IgD-negative memory B cell (primary cell): Measurements from ENCODE around the gene PRKN. TPM values are rescaled to one million over a fixed set of nuclear protein-coding genes. Genes with fewer than 3 reads are reported as not detected.
"Not testable (repeated sequence)": the region's sequence is repeated elsewhere in the genome, so short reads cannot be mapped to it uniquely, and the experiment has no call there.

Source experiments
- H3K27ac Mint-ChIP-seq, 3 donors: one replicate each; pipeline ENCODE4 v1.8.0; 2020 to 2022; ENCODE audit warnings: mild to moderate bottlenecking in 3 of 3, mixed read lengths in 3 of 3, moderate library complexity in 1 of 3
- H3K27me3 Mint-ChIP-seq: one replicate; pipeline ENCODE4 v1.8.0; 2021; ENCODE audit warnings: mixed read lengths
- H3K36me3 Mint-ChIP-seq: one replicate; pipeline ENCODE4 v1.8.0; 2020; ENCODE audit warnings: mild to moderate bottlenecking, mixed read lengths
- H3K4me1 Mint-ChIP-seq, 3 donors: one replicate each; pipeline ENCODE4 v1.8.0; 2020 to 2022; ENCODE audit warnings: mixed read lengths in 3 of 3, mild to moderate bottlenecking in 1 of 3
- H3K4me3 Mint-ChIP-seq, 4 donors: one replicate each; pipeline ENCODE4 v1.8.0; 2020 to 2022; ENCODE audit warnings: mild to moderate bottlenecking in 4 of 4, mixed read lengths in 4 of 4, moderate library complexity in 3 of 4
- H3K9me3 Mint-ChIP-seq, 3 donors: one replicate each; pipeline ENCODE4 v1.8.0; 2020 to 2021; ENCODE audit warnings: mixed read lengths in 3 of 3, mild to moderate bottlenecking in 1 of 3
- polyA plus RNA-seq: library from polyadenylated mRNA; unstranded; fragments of 300-500 nt; fragmentation: Illumina TruSeq; gene quantifications from one replicate; pipeline ENCODE4 v1.2.3, GENCODE V29; 2021

Gene PRKN
- polyA plus RNA-seq, 1 donor from 2014 or later = 0.55 TPM

GRCh38 chr6:162533009-162533400 lies 194.6 kb downstream of the PRKN start:
- no peaks in the 10 kb centered on the region for H3K36me3 Mint-ChIP-seq
- H3K27ac Mint-ChIP-seq = no peak overlapping the region
- no peak overlapping the region for H3K4me3 Mint-ChIP-seq
- no peaks in the 10 kb centered on the region for H3K9me3 Mint-ChIP-seq
- H3K27me3 Mint-ChIP-seq = no peaks in the 10 kb centered on the region
- no peaks in the 10 kb centered on the region for H3K4me1 Mint-ChIP-seq

GRCh38 chr6:162532283-162533008 lies 195.1 kb downstream of the PRKN start:
- Mint-ChIP-seq H3K27ac (no peak overlapping the region), H3K9me3 (no peaks in the 10 kb centered on the region), H3K27me3 (no peaks in the 10 kb centered on the region), H3K36me3 (no peaks in the 10 kb centered on the region), H3K4me1 (no peaks in the 10 kb centered on the region), H3K4me3 (no peak overlapping the region)

- H3K4me1 Mint-ChIP-seq, H3K27me3 Mint-ChIP-seq, H3K9me3 Mint-ChIP-seq, H3K4me3 Mint-ChIP-seq, H3K36me3 Mint-ChIP-seq: not testable (repeated sequence)
- H3K27ac Mint-ChIP-seq = peak overlapping the region in 1 of 3 donors; percentile 66
These were observed 196.2 kb downstream of the PRKN start for GRCh38 chr6:162531391-162531790.

GRCh38 chr6:162528538-162528937 lies 199.0 kb downstream of the PRKN start:
- Mint-ChIP-seq H3K36me3 (no peaks in the 10 kb centered on the region), H3K27me3 (no peaks in the 10 kb centered on the region), H3K27ac (no peak overlapping the region), H3K4me1 (no peaks in the 10 kb centered on the region), H3K4me3 (no peak overlapping the region), H3K9me3 (no peaks in the 10 kb centered on the region)

GRCh38 chr6:162526960-162527359 lies 200.6 kb downstream of the PRKN start:
- H3K4me3 Mint-ChIP-seq = no peak overlapping the region
- no peak overlapping the region for H3K27ac Mint-ChIP-seq
- H3K27me3 Mint-ChIP-seq = no peaks in the 10 kb centered on the region
- H3K9me3 Mint-ChIP-seq = peaks cover 0 to 1% (median 0%) of the 10 kb centered on the region in 3 donors
- no peaks in the 10 kb centered on the region for H3K4me1 Mint-ChIP-seq
- H3K36me3 Mint-ChIP-seq = peaks cover 1% of the 10 kb centered on the region

- no peak overlapping the region for H3K27ac Mint-ChIP-seq
- peaks cover 3% of the 10 kb centered on the region for H3K36me3 Mint-ChIP-seq
- no peaks in the 10 kb centered on the region for H3K4me1 Mint-ChIP-seq
- no peaks in the 10 kb centered on the region for H3K27me3 Mint-ChIP-seq
- H3K4me3 Mint-ChIP-seq = no peak overlapping the region
- H3K9me3 Mint-ChIP-seq = peaks cover 0 to 1% (median 0%) of the 10 kb centered on the region in 3 donors
These were observed 202.4 kb downstream of the PRKN start for GRCh38 chr6:162525181-162525580.

GRCh38 chr6:162512744-162513143 lies 214.8 kb downstream of the PRKN start:
- Mint-ChIP-seq H3K27ac (no peak overlapping the region), H3K4me3 (no peak overlapping the region), H3K4me1 (no peaks in the 10 kb centered on the region), H3K36me3 (peaks cover 3% of the 10 kb centered on the region), H3K27me3 (no peaks in the 10 kb centered on the region), H3K9me3 (peaks cover 0 to 5% (median 0%) of the 10 kb centered on the region in 3 donors)

- Mint-ChIP-seq H3K27me3 (no peaks in the 10 kb centered on the region), H3K4me1 (peaks cover 0 to 3% (median 0%) of the 10 kb centered on the region in 3 donors), H3K36me3 (peaks cover 2% of the 10 kb centered on the region), H3K9me3 (peaks cover 0 to 1% (median 0%) of the 10 kb centered on the region in 3 donors), H3K27ac (no peak overlapping the region), H3K4me3 (no peak overlapping the region)
These were observed 230.2 kb downstream of the PRKN start for GRCh38 chr6:162497389-162497788.

- Mint-ChIP-seq H3K4me1 (peaks cover 0 to 3% (median 0%) of the 10 kb centered on the region in 3 donors), H3K27me3 (no peaks in the 10 kb centered on the region), H3K4me3 (no peak overlapping the region), H3K27ac (no peak overlapping the region), H3K36me3 (peaks cover 3% of the 10 kb centered on the region), H3K9me3 (peaks cover 0 to 1% (median 0%) of the 10 kb centered on the region in 3 donors)
These were observed 233.6 kb downstream of the PRKN start for GRCh38 chr6:162493917-162494316.

GRCh38 chr6:162491637-162492036 lies 235.9 kb downstream of the PRKN start:
- Mint-ChIP-seq H3K4me3 (no peak overlapping the region), H3K27ac (no peak overlapping the region), H3K9me3 (no peaks in the 10 kb centered on the region), H3K4me1 (peaks cover 0 to 3% (median 0%) of the 10 kb centered on the region in 3 donors), H3K36me3 (peaks cover 3% of the 10 kb centered on the region), H3K27me3 (no peaks in the 10 kb centered on the region)

GRCh38 chr6:162489101-162489976 lies 238.2 kb downstream of the PRKN start:
- peaks cover 0 to 3% (median 0%) of the 10 kb centered on the region in 3 donors for H3K4me1 Mint-ChIP-seq
- no peaks in the 10 kb centered on the region for H3K9me3 Mint-ChIP-seq
- no peaks in the 10 kb centered on the region for H3K27me3 Mint-ChIP-seq
- H3K27ac Mint-ChIP-seq = no peak overlapping the region
- peaks cover 3% of the 10 kb centered on the region for H3K36me3 Mint-ChIP-seq
- H3K4me3 Mint-ChIP-seq = no peak overlapping the region

- Mint-ChIP-seq H3K36me3 (peaks cover 3% of the 10 kb centered on the region), H3K9me3 (no peaks in the 10 kb centered on the region), H3K4me1 (no peaks in the 10 kb centered on the region), H3K27me3 (no peaks in the 10 kb centered on the region), H3K4me3 (peak overlapping the region in 1 of 4 donors; percentile 60), H3K27ac (no peak overlapping the region)
These were observed 239.1 kb downstream of the PRKN start for GRCh38 chr6:162488444-162488843.

GRCh38 chr6:162485464-162485863 lies 242.1 kb downstream of the PRKN start:
- no peak overlapping the region for H3K4me3 Mint-ChIP-seq

GRCh38 chr6:162481938-162482337 lies 245.6 kb downstream of the PRKN start:
- no peaks in the 10 kb centered on the region for H3K36me3 Mint-ChIP-seq
- H3K4me1 Mint-ChIP-seq = peaks cover 0 to 6% (median 0%) of the 10 kb centered on the region in 3 donors
- peaks cover 0 to 2% (median 2%) of the 10 kb centered on the region in 3 donors for H3K9me3 Mint-ChIP-seq
- H3K4me3 Mint-ChIP-seq = no peak overlapping the region
- no peaks in the 10 kb centered on the region for H3K27me3 Mint-ChIP-seq
- H3K27ac Mint-ChIP-seq = peak overlapping the region in 1 of 3 donors; percentile 6

More at GRCh38 chr6:162485464-162485863, 242.1 kb downstream of the PRKN start:
- Mint-ChIP-seq H3K36me3 (no peaks in the 10 kb centered on the region), H3K4me1 (no peaks in the 10 kb centered on the region), H3K27me3 (no peaks in the 10 kb centered on the region), H3K27ac (no peak overlapping the region), H3K9me3 (peaks cover 0 to 2% (median 0%) of the 10 kb centered on the region in 3 donors)

GRCh38 chr6:162481320-162481719 lies 246.2 kb downstream of the PRKN start:
- peaks cover 0 to 6% (median 0%) of the 10 kb centered on the region in 3 donors for H3K4me1 Mint-ChIP-seq
- H3K27ac Mint-ChIP-seq = no peak overlapping the region
- no peaks in the 10 kb centered on the region for H3K36me3 Mint-ChIP-seq
- H3K27me3 Mint-ChIP-seq = no peaks in the 10 kb centered on the region
- no peak overlapping the region for H3K4me3 Mint-ChIP-seq
- H3K9me3 Mint-ChIP-seq = peaks cover 0 to 2% (median 2%) of the 10 kb centered on the region in 3 donors
